Astrocyte (in vitro differentiated cells and primary cell): ENCODE data around the gene PRAMEF1.
"Not testable (repeated sequence)": the region's sequence is repeated elsewhere in the genome, so short reads cannot be mapped to it uniquely, and the experiment has no call there.

Experiments
- EZH2 ChIP-seq: IDR thresholded peaks from 2 replicates; pipeline ENCODE4 v1.6.1; 2012; ENCODE audit warnings: mild to moderate bottlenecking, low read length, inconsistent platforms; ENCODE audit not compliant: insufficient read depth
- TF ChIP-seq, protein P1 (sequence below): IDR thresholded peaks from 2 replicates; pipeline ENCODE4 v1.5.1; 2011; ENCODE audit warnings: low read depth, mild to moderate bottlenecking, inconsistent platforms, low read length, moderate library complexity; ENCODE audit not compliant: insufficient read depth

GRCh38 chr1:12791097-12791496 lies at the start of gene PRAMEF1:
- TF ChIP-seq, protein P1, sequence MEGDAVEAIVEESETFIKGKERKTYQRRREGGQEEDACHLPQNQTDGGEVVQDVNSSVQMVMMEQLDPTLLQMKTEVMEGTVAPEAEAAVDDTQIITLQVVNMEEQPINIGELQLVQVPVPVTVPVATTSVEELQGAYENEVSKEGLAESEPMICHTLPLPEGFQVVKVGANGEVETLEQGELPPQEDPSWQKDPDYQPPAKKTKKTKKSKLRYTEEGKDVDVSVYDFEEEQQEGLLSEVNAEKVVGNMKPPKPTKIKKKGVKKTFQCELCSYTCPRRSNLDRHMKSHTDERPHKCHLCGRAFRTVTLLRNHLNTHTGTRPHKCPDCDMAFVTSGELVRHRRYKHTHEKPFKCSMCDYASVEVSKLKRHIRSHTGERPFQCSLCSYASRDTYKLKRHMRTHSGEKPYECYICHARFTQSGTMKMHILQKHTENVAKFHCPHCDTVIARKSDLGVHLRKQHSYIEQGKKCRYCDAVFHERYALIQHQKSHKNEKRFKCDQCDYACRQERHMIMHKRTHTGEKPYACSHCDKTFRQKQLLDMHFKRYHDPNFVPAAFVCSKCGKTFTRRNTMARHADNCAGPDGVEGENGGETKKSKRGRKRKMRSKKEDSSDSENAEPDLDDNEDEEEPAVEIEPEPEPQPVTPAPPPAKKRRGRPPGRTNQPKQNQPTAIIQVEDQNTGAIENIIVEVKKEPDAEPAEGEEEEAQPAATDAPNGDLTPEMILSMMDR, result not testable (repeated sequence)
- TF ChIP-seq EZH2, result not testable (repeated sequence)
